Measurements from ENCODE around the gene LSAMP. TPM values are rescaled to one million over a fixed set of nuclear protein-coding genes. Genes with fewer than 3 reads are reported as not detected.

Gene LSAMP
- polyA plus RNA-seq, 3 donors = not detected

DNA sequence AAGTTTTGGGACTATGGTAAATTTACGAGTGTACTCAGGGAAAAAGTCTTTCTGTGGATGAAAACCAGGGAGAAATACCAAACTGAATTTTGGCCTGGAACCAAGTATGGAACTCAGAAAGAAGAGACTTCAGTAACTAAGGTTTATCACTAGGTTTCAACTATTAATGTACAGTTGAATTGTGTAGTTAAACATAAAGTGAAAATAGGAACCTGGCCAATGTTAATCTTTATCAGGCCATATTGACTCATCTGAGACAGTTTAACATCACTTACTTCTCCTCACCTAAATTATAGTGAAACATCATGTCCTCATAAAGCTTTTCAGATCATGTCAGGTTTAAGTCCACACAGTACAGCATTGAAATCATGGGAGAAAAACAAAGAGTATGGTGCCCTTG is 197.7 kb downstream of the LSAMP start:
- no peak overlapping the region for H3K27ac Mint-ChIP-seq
- Histone ChIP-seq H3K36me3 (replicated peaks in 1 of 2; ENCODE audit: control insufficient read depth in 1 of 2, insufficient read depth in 2 of 2, low read length in 2 of 2) (no peaks in the 10 kb centered on the region), H3K79me2 (ENCODE audit: insufficient read depth, low read length) (no peaks in the 10 kb centered on the region), H3K9me3 (replicated peaks in 1 of 2; ENCODE audit: control insufficient read depth in 1 of 2, insufficient read depth in 1 of 2, low read length in 2 of 2) (no peaks in the 10 kb centered on the region), H3K27me3 (ENCODE audit: control insufficient read depth in 2 of 2, insufficient read depth in 2 of 2, low read length in 2 of 2) (no peaks in the 10 kb centered on the region), H2AFZ (ENCODE audit: insufficient read depth, low read depth, low read length, poor library complexity, severe bottlenecking) (no peak overlapping the region), H3K27ac (ENCODE audit: low read depth in 1 of 2, low read length in 2 of 2) (no peak overlapping the region), H3K9ac (ENCODE audit: insufficient read depth, low read length, poor library complexity, severe bottlenecking) (no peak overlapping the region), H4K20me1 (ENCODE audit: insufficient read depth, low read length) (no peaks in the 10 kb centered on the region), H3K4me2 (replicated peaks; ENCODE audit: extremely low read depth, low read length, poor library complexity, severe bottlenecking) (no peak overlapping the region), H3K4me3 (replicated peaks in 1 of 3; ENCODE audit: low read depth in 2 of 3, low read length in 3 of 3) (no peak overlapping the region), H3K4me1 (ENCODE audit: control insufficient read depth in 1 of 2, insufficient read depth in 2 of 2, low read length in 2 of 2) (no peaks in the 10 kb centered on the region)
- no peak for DNase-seq
- H3K9me3 Mint-ChIP-seq = peaks cover 0 to 12% (median 2%) of the 10 kb centered on the region in 7 donors
- peaks cover 0 to 2% (median 0%) of the 10 kb centered on the region in 3 donors for H3K27me3 Mint-ChIP-seq (ENCODE audit: low read depth in 3 of 3)
- intact Hi-C loops (cut with micrococcal nuclease) = no loop called here
- H3K4me1 Mint-ChIP-seq = no peaks in the 10 kb centered on the region
- 86% methylated on average over 1 of the region's 1 CpG for WGBS (ENCODE audit: insufficient coverage)
- H3K36me3 Mint-ChIP-seq = no peaks in the 10 kb centered on the region
- TF ChIP-seq, protein P1, sequence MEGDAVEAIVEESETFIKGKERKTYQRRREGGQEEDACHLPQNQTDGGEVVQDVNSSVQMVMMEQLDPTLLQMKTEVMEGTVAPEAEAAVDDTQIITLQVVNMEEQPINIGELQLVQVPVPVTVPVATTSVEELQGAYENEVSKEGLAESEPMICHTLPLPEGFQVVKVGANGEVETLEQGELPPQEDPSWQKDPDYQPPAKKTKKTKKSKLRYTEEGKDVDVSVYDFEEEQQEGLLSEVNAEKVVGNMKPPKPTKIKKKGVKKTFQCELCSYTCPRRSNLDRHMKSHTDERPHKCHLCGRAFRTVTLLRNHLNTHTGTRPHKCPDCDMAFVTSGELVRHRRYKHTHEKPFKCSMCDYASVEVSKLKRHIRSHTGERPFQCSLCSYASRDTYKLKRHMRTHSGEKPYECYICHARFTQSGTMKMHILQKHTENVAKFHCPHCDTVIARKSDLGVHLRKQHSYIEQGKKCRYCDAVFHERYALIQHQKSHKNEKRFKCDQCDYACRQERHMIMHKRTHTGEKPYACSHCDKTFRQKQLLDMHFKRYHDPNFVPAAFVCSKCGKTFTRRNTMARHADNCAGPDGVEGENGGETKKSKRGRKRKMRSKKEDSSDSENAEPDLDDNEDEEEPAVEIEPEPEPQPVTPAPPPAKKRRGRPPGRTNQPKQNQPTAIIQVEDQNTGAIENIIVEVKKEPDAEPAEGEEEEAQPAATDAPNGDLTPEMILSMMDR (IDR thresholded peaks at IDR 0.05) = no peak
- no peak overlapping the region for H3K4me3 Mint-ChIP-seq

DNA sequence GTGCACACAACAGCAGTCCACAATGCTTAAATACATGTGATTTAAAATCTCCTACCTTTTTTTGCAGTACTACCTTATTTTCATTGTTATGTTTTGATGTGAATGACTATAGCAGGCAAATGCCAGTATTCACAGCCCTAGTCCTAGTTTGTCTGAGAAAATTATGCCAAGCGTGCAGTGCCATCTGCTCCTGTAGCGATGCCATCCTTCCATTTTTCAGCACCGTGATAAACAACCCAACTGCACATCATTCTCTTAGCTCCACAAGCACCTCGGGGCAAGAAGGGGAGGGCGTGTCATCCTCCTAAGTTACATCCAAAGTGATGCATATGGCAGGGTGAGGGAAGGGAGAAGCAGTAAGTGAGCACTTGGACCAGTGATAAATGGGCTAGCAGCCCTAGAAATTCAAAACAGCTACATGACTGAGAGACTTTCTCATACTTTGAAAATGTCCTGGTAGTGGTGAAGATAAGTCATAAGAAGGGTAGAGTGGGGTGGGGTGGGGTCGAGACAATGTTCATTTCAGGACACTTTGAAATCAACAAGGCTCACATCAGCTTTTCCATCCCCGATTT is 198.8 kb downstream of the LSAMP start:
- Histone ChIP-seq H3K9me3 (replicated peaks in 1 of 2; ENCODE audit: control insufficient read depth in 1 of 2, insufficient read depth in 1 of 2, low read length in 2 of 2) (no peaks in the 10 kb centered on the region), H3K27ac (ENCODE audit: low read depth in 1 of 2, low read length in 2 of 2) (no peak overlapping the region), H3K36me3 (replicated peaks in 1 of 2; ENCODE audit: control insufficient read depth in 1 of 2, insufficient read depth in 2 of 2, low read length in 2 of 2) (no peaks in the 10 kb centered on the region), H3K4me2 (replicated peaks; ENCODE audit: extremely low read depth, low read length, poor library complexity, severe bottlenecking) (no peak overlapping the region), H3K27me3 (ENCODE audit: control insufficient read depth in 2 of 2, insufficient read depth in 2 of 2, low read length in 2 of 2) (no peaks in the 10 kb centered on the region), H3K9ac (ENCODE audit: insufficient read depth, low read length, poor library complexity, severe bottlenecking) (no peak overlapping the region), H3K4me3 (replicated peaks in 1 of 3; ENCODE audit: low read depth in 2 of 3, low read length in 3 of 3) (no peak overlapping the region), H4K20me1 (ENCODE audit: insufficient read depth, low read length) (no peaks in the 10 kb centered on the region), H2AFZ (ENCODE audit: insufficient read depth, low read depth, low read length, poor library complexity, severe bottlenecking) (no peak overlapping the region), H3K4me1 (ENCODE audit: control insufficient read depth in 1 of 2, insufficient read depth in 2 of 2, low read length in 2 of 2) (no peaks in the 10 kb centered on the region), H3K79me2 (ENCODE audit: insufficient read depth, low read length) (no peaks in the 10 kb centered on the region)
- Mint-ChIP-seq H3K4me1 (no peaks in the 10 kb centered on the region), H3K27me3 (ENCODE audit: low read depth in 3 of 3) (peaks cover 0 to 2% (median 0%) of the 10 kb centered on the region in 3 donors), H3K36me3 (no peaks in the 10 kb centered on the region), H3K4me3 (no peak overlapping the region), H3K9me3 (peaks cover 0 to 12% (median 2%) of the 10 kb centered on the region in 7 donors), H3K27ac (no peak overlapping the region)
- intact Hi-C loops (cut with micrococcal nuclease) = no loop called here
- TF ChIP-seq, protein P1 (IDR thresholded peaks at IDR 0.05) = no peak
- WGBS (ENCODE audit: insufficient coverage) = 93% methylated on average over 3 of the region's 7 CpGs
- DNase-seq = no peak
